Measurements from ENCODE around the gene ACTG1. TPM values are rescaled to one million over a fixed set of nuclear protein-coding genes. Genes with fewer than 3 reads are reported as not detected.

The ACTG1 gene
- total and polyA plus RNA-seq, 2 of the 4 experiments (the other 2 are of a cell fraction), result 10,907 to 15,732 TPM

- ATAC-seq (ENCODE audit: low read depth), result no peak
- Histone ChIP-seq H3K9ac (ENCODE audit: low read depth, low read length) (no peak overlapping the region), H3K9me1 (ENCODE audit: insufficient read depth, low read length) (no peaks in the 10 kb centered on the region), H2BK120ac (ENCODE audit: low read depth, low read length) (no peak overlapping the region), H2BK20ac (ENCODE audit: low read depth, low read length) (no peak overlapping the region), H3K36me3 (ENCODE audit: control insufficient read depth, insufficient read depth, low read length) (no peaks in the 10 kb centered on the region), H3K79me1 (ENCODE audit: low read depth in 1 of 2, low read length in 2 of 2) (no peaks in the 10 kb centered on the region), H3K4me2 (ENCODE audit: low read depth, low read length) (no peak overlapping the region), H3K4me3 (ENCODE audit: insufficient read depth, low read depth, low read length) (no peak overlapping the region), H3K23ac (ENCODE audit: low read depth, low read length) (no peak overlapping the region), H2AFZ (replicated peaks; ENCODE audit: low read length, poor library complexity) (no peak overlapping the region), H2BK5ac (ENCODE audit: low read depth, low read length, poor library complexity, severe bottlenecking) (no peak overlapping the region), H2AK5ac (ENCODE audit: low read depth, low read length) (no peak overlapping the region), H4K5ac (ENCODE audit: low read depth, low read length) (no peak overlapping the region), H3K18ac (ENCODE audit: low read depth, low read length) (no peak overlapping the region), H4K8ac (ENCODE audit: low read depth in 2 of 2, low read length in 2 of 2) (no peak overlapping the region), H3K14ac (replicated peaks; ENCODE audit: low read depth, low read length) (no peak overlapping the region), H3K27ac (ENCODE audit: insufficient read depth, low read length) (no peak overlapping the region), H3K4me1 (ENCODE audit: control insufficient read depth, insufficient read depth, low read length) (no peaks in the 10 kb centered on the region), H3K9me3 (ENCODE audit: control insufficient read depth, insufficient read depth, low read length) (no peaks in the 10 kb centered on the region), H4K20me1 (ENCODE audit: insufficient read depth, low read length) (peaks cover 2% of the 10 kb centered on the region; the same call in 1 of the 2 replicates), H2AK9ac (replicated peaks; ENCODE audit: low read depth, low read length, poor library complexity) (no peak overlapping the region), H3K27me3 (ENCODE audit: control insufficient read depth, insufficient read depth, low read length) (peaks cover 9% of the 10 kb centered on the region), H3K4ac (ENCODE audit: low read depth, low read length) (no peak overlapping the region), H2BK15ac (ENCODE audit: low read depth, low read length) (no peak overlapping the region), H4K91ac (ENCODE audit: insufficient read depth, low read depth, low read length) (no peak overlapping the region), H3K56ac (ENCODE audit: extremely low read depth, insufficient read depth, low read length) (no peak overlapping the region)
- in situ Hi-C loops (cut with MboI; ENCODE audit: low sequenced_read_pairs) (no loop called here), dilution Hi-C loops (cut with HindIII; ENCODE audit: low sequenced_read_pairs, unreplicated experiment) (no loop called here), intact Hi-C loops (cut with micrococcal nuclease) (no loop called here)
- DNase-seq, result no peak
- POLR2A ChIA-PET (ENCODE audit: unreplicated experiment), result no interaction called here
- BruUV-seq (replicated peaks), result no TSS peak
- 57% methylated on average over 1 of the region's 6 CpGs; no CpG with 5 or more reads in 1 of the 2 experiments for WGBS, 2 experiments (ENCODE audit: extremely low coverage in 2 of 2, insufficient read length in 1 of 2)
- TF ChIP-seq MXI1 (IDR thresholded peaks at IDR 0.05; ENCODE audit: borderline replicate concordance, low read depth, low read length) (no peak), RAD21 (IDR thresholded peaks at IDR 0.05; ENCODE audit: low read length) (no peak)
- CTCF ChIA-PET, result no interaction called here
Measured at GRCh38 chr17:81529437-81529803, 16.8 kb upstream of the ACTG1 start.
